Neural progenitor cell (in vitro differentiated cells): ENCODE results near the gene KIDINS220.

Experiments
- EZH2 ChIP-seq: fragments of 200-600 bp; sonication (generic); IDR thresholded peaks from 2 replicates; pipeline ENCODE4 v1.6.1; 2017; ENCODE audit warnings: antibody characterized with exemption, mild to moderate bottlenecking, moderate library complexity
- EZH2phosphoT487 ChIP-seq: fragments of 200-600 bp; sonication (generic); IDR thresholded peaks from 2 replicates; pipeline ENCODE4 v1.6.1; 2017; ENCODE audit warnings: antibody characterized with exemption
- TF ChIP-seq, protein P1 (sequence below): fragments of 200-600 bp; sonication (generic); IDR thresholded peaks from 2 replicates; pipeline ENCODE4 v1.5.1; 2017; ENCODE audit warnings: antibody characterized with exemption, mild to moderate bottlenecking

DNA sequence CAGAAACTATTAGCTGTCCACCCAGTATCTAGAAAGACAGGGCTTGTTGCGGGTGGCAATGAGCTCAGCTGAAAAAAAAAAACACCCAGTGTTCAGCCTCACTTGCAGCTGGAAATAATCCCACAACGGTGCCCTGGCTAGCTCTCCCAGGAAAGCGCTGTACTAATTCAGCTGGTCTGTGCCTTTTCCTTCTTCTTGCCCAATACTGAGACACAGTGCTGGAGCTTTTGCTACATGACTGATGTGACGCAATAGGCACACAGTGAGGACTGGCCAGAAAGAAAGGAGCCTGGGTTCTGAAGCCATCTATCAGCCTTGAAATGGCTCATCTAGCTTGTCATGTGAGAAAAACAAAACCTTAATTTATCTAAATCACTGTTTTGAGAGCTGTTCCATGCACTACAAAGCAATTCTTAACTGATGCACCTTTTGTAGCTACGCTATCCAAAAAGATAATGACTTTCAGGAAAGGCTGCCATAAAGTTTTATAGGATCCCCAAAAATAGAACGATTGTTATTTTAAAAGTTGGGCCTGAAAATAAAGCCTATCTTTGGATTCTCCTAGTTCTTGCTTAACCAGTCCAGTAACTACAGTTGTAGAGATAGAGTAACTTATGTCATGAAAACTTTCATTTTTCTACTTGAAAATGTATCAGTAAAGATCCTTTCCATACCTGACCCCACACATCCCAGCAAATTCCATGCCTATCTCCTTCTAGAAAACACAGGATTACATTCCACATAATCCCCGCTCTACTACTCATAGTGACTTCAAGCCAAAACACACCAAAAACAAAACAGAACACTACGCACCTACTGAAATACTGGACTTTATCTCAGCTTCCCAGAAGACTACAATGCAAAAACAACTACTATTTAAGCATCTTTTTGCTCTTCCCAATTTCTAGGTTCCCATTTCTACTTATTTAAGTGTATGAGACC, 15.9 kb downstream of the KIDINS220 start:
- TF ChIP-seq, protein P1, sequence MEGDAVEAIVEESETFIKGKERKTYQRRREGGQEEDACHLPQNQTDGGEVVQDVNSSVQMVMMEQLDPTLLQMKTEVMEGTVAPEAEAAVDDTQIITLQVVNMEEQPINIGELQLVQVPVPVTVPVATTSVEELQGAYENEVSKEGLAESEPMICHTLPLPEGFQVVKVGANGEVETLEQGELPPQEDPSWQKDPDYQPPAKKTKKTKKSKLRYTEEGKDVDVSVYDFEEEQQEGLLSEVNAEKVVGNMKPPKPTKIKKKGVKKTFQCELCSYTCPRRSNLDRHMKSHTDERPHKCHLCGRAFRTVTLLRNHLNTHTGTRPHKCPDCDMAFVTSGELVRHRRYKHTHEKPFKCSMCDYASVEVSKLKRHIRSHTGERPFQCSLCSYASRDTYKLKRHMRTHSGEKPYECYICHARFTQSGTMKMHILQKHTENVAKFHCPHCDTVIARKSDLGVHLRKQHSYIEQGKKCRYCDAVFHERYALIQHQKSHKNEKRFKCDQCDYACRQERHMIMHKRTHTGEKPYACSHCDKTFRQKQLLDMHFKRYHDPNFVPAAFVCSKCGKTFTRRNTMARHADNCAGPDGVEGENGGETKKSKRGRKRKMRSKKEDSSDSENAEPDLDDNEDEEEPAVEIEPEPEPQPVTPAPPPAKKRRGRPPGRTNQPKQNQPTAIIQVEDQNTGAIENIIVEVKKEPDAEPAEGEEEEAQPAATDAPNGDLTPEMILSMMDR: no peak
- TF ChIP-seq EZH2 (no peak), EZH2phosphoT487 (no peak)
